H1 (cell line): ENCODE results near the gene DISP3.

Source experiments
- BCL11A ChIP-seq, 2 experiments: IDR thresholded peaks; one replicate each; pipeline ENCODE4 v1.6.1; 2011; ENCODE audit warnings: low read depth in 2 of 2, low read length in 2 of 2, mild to moderate bottlenecking in 2 of 2
- BRCA1 ChIP-seq: IDR thresholded peaks from 2 replicates; pipeline ENCODE4 v1.6.1; 2012; ENCODE audit warnings: low read depth, low read length, improper control_type of control experiment
- CHD1 ChIP-seq: IDR thresholded peaks from 2 replicates; pipeline ENCODE4 v1.6.1; 2012; ENCODE audit warnings: low read depth, low read length, improper control_type of control experiment
- GTF2F1 ChIP-seq: IDR thresholded peaks from 2 replicates; pipeline ENCODE4 v1.6.1; 2012; ENCODE audit warnings: low read depth, low read length, improper control_type of control experiment, borderline replicate concordance

DNA sequence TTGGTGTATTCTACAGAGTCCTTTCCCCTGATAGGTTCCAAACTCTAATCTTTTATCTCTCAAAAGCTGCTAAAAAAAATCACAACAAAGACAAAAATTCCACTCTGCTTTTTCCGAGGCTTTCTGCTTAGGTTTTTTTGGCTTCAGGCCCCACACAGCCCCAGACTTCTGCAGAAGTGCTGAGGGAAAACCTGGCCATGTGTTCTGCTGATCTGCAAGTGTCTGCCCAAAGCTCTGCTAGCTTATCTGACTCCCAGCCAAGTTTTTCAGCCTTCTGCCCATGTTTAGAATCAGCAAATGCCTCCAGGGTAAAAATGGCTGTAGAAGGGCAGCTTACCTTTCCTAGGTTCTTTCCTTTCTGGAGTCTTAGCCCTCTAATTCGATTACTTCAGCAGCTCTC lies 28.4 kb downstream of the DISP3 start:
- TF ChIP-seq BCL11A (IDR thresholded peaks at IDR 0.05; ENCODE audit: low read depth in 2 of 2, low read length in 2 of 2) (no peak), GTF2F1 (no peak), BRCA1 (no peak), CHD1 (no peak)
